ELR (cell line): ENCODE data around the gene CRABP1.

Experiments
- DNase-seq: peaks from one replicate; pipeline ENCODE4 v3.0.0-alpha.2; 2015; ENCODE audit warnings: low read depth

CRABP1 gene

DNA sequence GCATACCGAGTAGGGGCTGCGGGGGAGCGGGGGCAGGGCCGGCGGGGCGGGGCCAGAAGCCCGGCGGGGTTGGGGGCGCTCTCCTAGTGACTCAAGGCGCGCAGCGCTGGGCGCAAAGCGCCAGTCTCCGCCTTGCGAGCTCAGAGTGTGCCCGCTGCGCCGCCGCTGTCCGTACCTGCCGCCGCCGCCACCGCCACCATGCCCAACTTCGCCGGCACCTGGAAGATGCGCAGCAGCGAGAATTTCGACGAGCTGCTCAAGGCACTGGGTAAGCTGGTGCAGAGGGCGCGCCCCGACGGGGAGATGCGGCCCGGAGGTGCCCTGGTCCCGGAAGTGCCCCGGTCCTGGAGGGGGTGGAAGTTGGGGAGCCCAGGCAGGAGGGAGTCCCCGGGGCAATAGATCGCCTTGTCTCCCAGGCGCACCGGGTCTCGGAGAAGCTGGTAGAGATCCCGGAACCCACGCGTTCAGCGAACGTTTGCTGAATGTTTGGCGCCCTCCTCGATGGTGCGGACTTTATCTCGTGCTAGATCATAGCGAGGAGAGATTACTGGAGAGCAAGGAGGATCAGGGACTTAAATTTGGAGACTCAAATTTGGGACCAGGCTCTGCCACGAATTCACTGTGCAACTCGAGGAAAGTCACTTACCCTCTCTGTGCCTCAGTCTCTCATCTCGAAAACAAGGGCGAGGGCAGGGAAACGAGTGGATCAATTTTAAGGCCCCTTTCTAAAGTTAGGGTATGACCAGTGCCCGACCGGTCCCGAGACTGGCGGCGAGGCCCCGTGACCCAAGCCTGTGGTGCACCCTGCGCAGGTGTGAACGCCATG lies at the start of gene CRABP1:
Gene CRABP1, plus strand, starts transcription at position 123 of the 826 bp plus-strand sequence. Its CDS starts 76 bp downstream, at position 199.
- no peak for DNase-seq

GRCh38 chr15:78291052-78291451 lies 49.1 kb upstream of the CRABP1 start:
- DNase-seq, result no peak

DNA sequence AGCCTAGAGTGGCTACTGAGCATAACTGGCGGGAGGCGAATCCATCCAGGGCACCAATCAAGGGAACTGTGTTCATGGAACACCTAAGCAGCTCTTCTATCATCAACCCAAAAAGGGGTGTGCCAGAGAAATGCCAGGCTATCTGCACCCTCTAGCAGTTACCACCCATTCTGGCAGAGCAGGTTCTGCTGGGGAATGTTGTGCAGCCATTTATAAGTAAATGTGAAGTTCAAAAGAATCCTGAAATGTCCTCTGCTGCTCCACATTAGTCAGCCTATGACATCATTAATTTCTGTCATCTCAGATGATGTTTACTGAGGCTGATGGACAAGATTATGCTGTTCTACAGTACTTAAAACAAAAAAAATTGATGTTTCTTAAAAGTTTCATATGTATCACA lies 48.5 kb upstream of the CRABP1 start:
- no peak for DNase-seq

DNA sequence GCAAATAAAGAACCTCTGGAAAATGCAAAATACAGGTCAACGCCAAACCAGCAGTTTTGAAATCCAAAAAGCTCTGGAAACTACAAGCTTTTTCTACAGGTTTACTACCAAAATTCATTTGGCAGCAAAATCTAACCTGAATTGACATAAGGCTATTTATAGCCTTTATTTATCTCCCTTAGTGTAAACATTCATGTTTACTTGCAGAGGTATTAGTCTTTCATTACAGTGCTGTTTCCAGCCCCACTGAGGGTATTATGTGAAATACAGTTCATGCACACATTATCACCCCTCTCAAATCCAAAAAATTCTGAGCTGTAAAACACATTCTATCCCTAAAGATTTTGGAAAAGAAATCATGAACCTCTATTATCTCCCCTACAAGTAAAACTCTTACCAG lies 47.9 kb upstream of the CRABP1 start:
- no peak for DNase-seq

GRCh38 chr15:78299101-78299930 lies 40.8 kb upstream of the CRABP1 start, which contains the start of gene SKIC8:
Gene SKIC8 (minus strand): TSS chr15:78299609. CDS start chr15:78295686, 3,923 bp downstream.
- peak; percentile 92 for DNase-seq

GRCh38 chr15:78301326-78301725 lies 38.8 kb upstream of the CRABP1 start:
- DNase-seq, result no peak

- DNase-seq, result no peak
Measured at GRCh38 chr15:78301828-78302227, 38.3 kb upstream of the CRABP1 start.

DNA sequence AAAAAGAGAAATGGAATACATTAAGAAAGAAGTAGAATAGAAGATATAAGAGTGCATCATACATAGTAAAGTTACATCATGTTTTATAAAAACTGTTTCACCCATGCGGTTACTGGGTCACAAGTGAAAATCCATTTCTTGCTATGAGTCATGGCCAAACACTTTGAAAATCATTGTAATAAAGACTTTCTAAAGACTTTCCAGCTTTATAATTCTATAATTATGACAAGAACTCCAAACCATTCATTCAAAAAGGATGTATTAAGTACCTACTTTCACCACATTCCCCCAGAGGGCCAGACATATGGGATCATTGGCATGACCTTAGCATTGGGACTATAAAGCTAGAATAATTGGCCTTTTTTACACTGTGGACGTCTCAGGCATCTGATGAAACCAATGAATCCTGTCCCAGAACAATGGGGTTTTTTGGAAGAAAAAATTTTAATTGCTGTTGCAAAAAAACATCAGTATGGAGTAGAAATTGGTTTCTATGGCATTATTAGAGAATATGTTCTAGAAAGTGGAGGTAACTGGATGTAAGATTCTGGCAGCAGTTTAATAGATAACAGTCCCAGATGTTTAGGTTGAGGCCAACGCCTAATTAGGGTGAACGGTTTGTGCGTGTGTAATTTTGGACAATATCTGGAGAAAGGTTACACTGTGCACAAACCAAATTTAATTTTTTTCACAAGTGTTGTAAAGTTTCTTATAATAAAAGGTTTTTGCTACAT lies 37.4 kb upstream of the CRABP1 start:
- peak; percentile 92 for DNase-seq

GRCh38 chr15:78304216-78305066 lies 35.7 kb upstream of the CRABP1 start:
- DNase-seq, result no peak

DNA sequence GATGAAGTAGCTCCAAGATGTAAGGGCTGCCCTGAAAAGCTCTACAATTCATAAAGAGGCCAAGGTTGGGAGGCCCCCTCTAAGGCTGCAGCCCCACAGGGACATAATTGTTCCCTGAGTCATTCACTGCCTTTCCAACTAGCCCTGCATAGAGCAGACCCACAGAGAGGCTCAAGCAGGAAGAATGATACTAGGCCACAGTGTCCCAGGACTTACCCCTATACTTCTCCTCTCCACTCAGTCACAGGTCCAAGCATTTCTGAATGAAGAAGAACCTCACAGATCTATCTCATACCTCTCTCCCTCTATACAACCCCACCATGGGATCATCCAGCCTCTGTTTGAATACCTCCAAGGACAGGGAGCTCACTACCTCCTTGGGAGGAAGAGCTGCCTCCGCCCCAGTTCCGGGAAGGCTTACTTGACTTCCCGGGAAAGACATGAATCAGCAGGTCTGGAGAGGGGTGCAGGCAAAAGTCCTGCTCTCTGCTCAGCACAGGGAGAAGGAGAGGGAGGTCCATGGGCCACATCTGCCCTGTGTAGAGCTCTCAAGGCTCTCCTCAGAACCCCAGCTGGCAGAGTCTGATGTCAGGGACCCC lies 33.9 kb upstream of the CRABP1 start:
- DNase-seq, result peak; percentile 86

DNA sequence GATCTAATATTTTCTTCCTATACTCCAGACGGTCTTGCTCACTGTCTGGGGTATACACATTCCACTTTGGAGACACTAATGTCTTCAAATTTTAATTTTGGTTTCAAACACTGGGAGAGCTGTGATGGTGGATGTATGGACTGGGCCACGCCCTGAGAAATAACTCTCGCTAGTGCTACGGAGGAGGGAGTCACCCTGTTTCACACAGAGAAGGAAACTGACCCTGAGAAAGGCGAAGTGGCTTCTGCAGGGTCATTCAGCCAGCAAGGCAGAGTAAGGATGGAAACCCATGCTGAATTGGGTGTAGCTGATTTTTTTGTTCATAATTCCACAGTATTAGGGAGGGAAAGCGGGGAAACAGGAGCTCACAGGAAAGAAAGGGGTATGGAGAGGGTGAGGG lies 32.2 kb upstream of the CRABP1 start:
- no peak for DNase-seq

GRCh38 chr15:78308422-78309032 lies 31.6 kb upstream of the CRABP1 start:
- peak; percentile 77 for DNase-seq

GRCh38 chr15:78311292-78311691 lies 28.9 kb upstream of the CRABP1 start:
- no peak for DNase-seq

GRCh38 chr15:78312536-78312935 lies 27.6 kb upstream of the CRABP1 start:
- DNase-seq, result no peak

- no peak for DNase-seq
Measured at GRCh38 chr15:78312957-78313356, 27.2 kb upstream of the CRABP1 start.

DNA sequence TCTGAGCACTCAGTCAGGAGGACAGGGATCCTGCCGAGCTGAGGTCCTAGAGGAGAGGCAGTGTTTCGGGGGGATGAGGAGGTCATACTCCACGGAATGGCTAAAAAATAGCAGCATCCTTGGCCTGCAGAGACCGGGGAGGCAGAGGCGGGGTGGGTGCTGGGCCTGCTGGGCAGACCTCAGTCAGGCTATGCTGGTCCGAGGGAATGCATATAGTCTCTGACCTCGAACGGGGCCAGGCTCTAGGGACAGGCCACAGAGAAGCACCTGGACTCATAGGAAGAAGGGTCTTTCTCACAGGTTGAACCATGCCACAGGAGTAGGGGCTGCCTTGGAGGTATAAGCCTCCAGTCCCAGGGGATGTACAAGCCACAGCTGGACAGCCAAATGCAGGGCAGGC lies 26.8 kb upstream of the CRABP1 start:
- no peak for DNase-seq

GRCh38 chr15:78314181-78314581 lies 26.0 kb upstream of the CRABP1 start:
- no peak for DNase-seq

GRCh38 chr15:78315686-78316282 lies 24.4 kb upstream of the CRABP1 start:
- peak; percentile 36 for DNase-seq

DNA sequence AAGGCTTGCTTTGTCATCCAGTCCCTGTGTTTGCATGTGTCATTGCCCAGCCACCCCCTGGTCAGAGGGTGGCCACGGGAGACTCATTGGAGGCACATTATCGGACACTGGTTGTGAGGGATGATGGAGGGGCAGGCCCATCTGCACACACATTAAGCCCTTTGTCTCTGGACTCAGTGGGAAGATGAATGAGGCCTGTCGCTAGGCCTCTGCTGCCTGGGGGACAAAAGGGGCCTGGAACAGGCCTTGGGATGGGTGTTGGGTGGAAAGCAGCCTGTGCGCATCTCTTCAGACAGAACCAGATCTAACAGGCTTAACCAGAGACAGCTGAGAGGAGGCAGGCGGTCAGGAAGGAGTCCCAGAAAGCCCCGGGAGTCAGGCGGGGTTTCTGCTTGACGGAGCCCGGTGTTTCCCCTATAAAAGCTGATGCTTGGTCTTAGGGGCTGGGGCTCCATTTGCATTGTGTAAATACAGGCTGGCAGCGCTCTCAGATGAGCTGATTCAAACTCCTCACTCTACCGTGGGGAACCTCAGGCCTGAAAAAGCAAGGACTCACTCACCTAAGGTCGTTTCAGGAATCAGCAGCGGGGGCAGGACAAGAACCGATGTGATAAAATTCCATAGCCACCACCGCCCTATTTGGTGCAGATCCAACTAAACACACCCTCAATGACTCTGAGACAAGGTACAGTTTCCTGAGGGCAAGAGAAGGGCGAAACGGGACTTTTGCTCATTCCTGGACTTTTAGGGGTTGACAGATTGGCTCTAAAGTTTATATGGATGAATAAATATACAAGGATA lies 23.7 kb upstream of the CRABP1 start:
- no peak for DNase-seq
